Measurements from ENCODE around the gene REXO4. TPM values are rescaled to one million over a fixed set of nuclear protein-coding genes. Genes with fewer than 3 reads are reported as not detected.

REXO4 gene
- total and polyA plus RNA-seq, 10 of the 15 experiments (the other 5 are each of a cell fraction or from before 2014, with no cell fraction given) = 2.7 to 43.9 (median 30.5) TPM

GRCh38 chr9:133383438-133383837, 34.4 kb downstream of the REXO4 start:
- H3K9ac ChIP-seq (ENCODE audit: control insufficient read depth, insufficient read depth, low read length) = no peak overlapping the region
- H2AFZ ChIP-seq (ENCODE audit: control insufficient read depth, low read depth, low read length) = no peak overlapping the region
- in situ Hi-C loops (cut with MboI) (no loop called here), intact Hi-C loops (cut with micrococcal nuclease; ENCODE audit: unreplicated experiment) (no loop called here)
- POLR2A ChIA-PET = interaction anchor here (0.6 kb wide), 1 partner anchor 642 kb away, joined by 11 read pairs; the partner anchor contains the start of gene BRD3OS
- FAIRE-seq = no peak
- no peaks in the 10 kb centered on the region for H3K27me3 ChIP-seq (replicated peaks in 1 of 2; ENCODE audit: control insufficient read depth in 2 of 2, insufficient read depth in 2 of 2, low read length in 1 of 2)
- SMC1A ChIA-PET (ENCODE audit: uncharacterized antibody, unreplicated experiment) = no interaction called here
- H3K79me2 ChIP-seq (ENCODE audit: control insufficient read depth, insufficient read depth, low read length) = no peaks in the 10 kb centered on the region
- no peak overlapping the region for H3K4me3 ChIP-seq
- RAD21 ChIA-PET (ENCODE audit: unreplicated experiment) = no interaction called here
- H3K4me1 ChIP-seq (ENCODE audit: control insufficient read depth, insufficient read depth, low read length) = no peaks in the 10 kb centered on the region
- CTCF ChIA-PET = no interaction called here
- H4K20me1 ChIP-seq (ENCODE audit: control insufficient read depth, insufficient read depth) = no peaks in the 10 kb centered on the region
- no peak for TF ChIP-seq SREBF1 (IDR thresholded peaks at IDR 0.05; ENCODE audit: low read length)
- TF ChIP-seq E2F4 (IDR thresholded peaks at IDR 0.05; ENCODE audit: low read depth, low read length) = no peak
- no peak for TF ChIP-seq PRDM15 (CRISPR knock-in tag; IDR thresholded peaks at IDR 0.05)
- no peak for TF ChIP-seq YBX1 (IDR thresholded peaks at IDR 0.05)
- no peak for TF ChIP-seq ATF3 (IDR thresholded peaks at IDR 0.05; ENCODE audit: borderline replicate concordance, extremely low read depth, low read depth, low read length)
- no peak for TF ChIP-seq TCF12 (IDR thresholded peaks at IDR 0.05; ENCODE audit: low read depth, low read length)
- no peak for TF ChIP-seq SP1 (IDR thresholded peaks at IDR 0.05; ENCODE audit: low read depth, low read length)
- no peak for TF ChIP-seq ATF2 (IDR thresholded peaks at IDR 0.05; ENCODE audit: low read length)
- no peak for TF ChIP-seq IKZF2 (IDR thresholded peaks at IDR 0.05)
- no peak for TF ChIP-seq EGR1 (IDR thresholded peaks at IDR 0.05; ENCODE audit: borderline replicate concordance in 1 of 2, low read depth in 2 of 2, low read length in 2 of 2)
- H3K36me3 ChIP-seq (ENCODE audit: control insufficient read depth in 2 of 2, insufficient read depth in 2 of 2, low read length in 1 of 2) = no peaks in the 10 kb centered on the region
- 67% methylated on average over 3 of the region's 3 CpGs for WGBS (ENCODE audit: insufficient coverage, insufficient replicate concordance, low lambda C conversion rate, missing lambda C conversion rate)
- H3K4me2 ChIP-seq (ENCODE audit: control insufficient read depth, insufficient read depth) = no peak overlapping the region
- no TSS peak for BruUV-seq (replicated peaks)
- no peaks in the 10 kb centered on the region for H3K9me3 ChIP-seq (replicated peaks; ENCODE audit: control insufficient read depth, insufficient read depth, low read length)
- DNase-seq (ENCODE audit: low read depth, low spot score) = no peak
- no peak for ATAC-seq
- no peak overlapping the region for H3K27ac ChIP-seq (ENCODE audit: control insufficient read depth, insufficient read depth)

Data from GM12878 (cell line).